GM06990 (cell line): ENCODE measurements around the gene ARHGEF17.
"Not testable (repeated sequence)": the region's sequence is repeated elsewhere in the genome, so short reads cannot be mapped to it uniquely, and the experiment has no call there.

ENCODE experiments used
- DNase-seq: peaks from one replicate; pipeline ENCODE4 v3.0.0-alpha.2; 2011; ENCODE audit not compliant: insufficient read length; ENCODE audit errors: extremely low read depth
- H3K27me3 ChIP-seq: replicated peaks from 2 replicates; pipeline ENCODE4 v1.6.0; 2011; ENCODE audit warnings: low read length; ENCODE audit not compliant: control insufficient read depth, insufficient read depth
- H3K36me3 ChIP-seq: 2 replicates; pipeline ENCODE4 v1.5.1; 2011; ENCODE audit warnings: low read length; ENCODE audit not compliant: control insufficient read depth, insufficient read depth
- H3K4me3 ChIP-seq: replicated peaks from 2 replicates; pipeline ENCODE4 v1.5.1; 2011; ENCODE audit warnings: low read depth, mild to moderate bottlenecking, control low read depth, low read length
- CTCF ChIP-seq: IDR thresholded peaks from 2 replicates; pipeline ENCODE4 v1.5.1; 2011; ENCODE audit warnings: low read length, control low read depth, mild to moderate bottlenecking, inconsistent platforms; ENCODE audit not compliant: insufficient read depth, poor library complexity, severe bottlenecking

The ARHGEF17 gene

GRCh38 chr11:73271936-73272679 lies 36.0 kb upstream of the ARHGEF17 start, which contains the start of gene P2RY6:
TSS of gene P2RY6 (plus strand) at chr11:73272338. CDS start at chr11:73296519, 24,181 bp downstream.
- TF ChIP-seq CTCF: no peak
- Histone ChIP-seq H3K27me3 (no peaks in the 10 kb centered on the region), H3K36me3 (no peaks in the 10 kb centered on the region), H3K4me3 (no peak within 1 kb of the TSS)
- no peak for DNase-seq

- Histone ChIP-seq H3K4me3 (no peak overlapping the region), H3K27me3 (no peaks in the 10 kb centered on the region), H3K36me3 (no peaks in the 10 kb centered on the region)
- DNase-seq: no peak
- TF ChIP-seq CTCF: no peak
Measured at GRCh38 chr11:73272680-73273038, 35.4 kb upstream of the ARHGEF17 start.

GRCh38 chr11:73273222-73273895 lies 34.7 kb upstream of the ARHGEF17 start:
- DNase-seq: no peak
- Histone ChIP-seq H3K36me3 (no peaks in the 10 kb centered on the region), H3K27me3 (no peaks in the 10 kb centered on the region), H3K4me3 (no peak overlapping the region)
- TF ChIP-seq CTCF: no peak

- not testable (repeated sequence) for H3K27me3 ChIP-seq, H3K36me3 ChIP-seq
Measured at GRCh38 chr11:73274191-73274590, 33.9 kb upstream of the ARHGEF17 start.

GRCh38 chr11:73274722-73275380 lies 33.2 kb upstream of the ARHGEF17 start:
- no peaks in the 10 kb centered on the region for H3K27me3 ChIP-seq
- no peak for TF ChIP-seq CTCF
- no peak for DNase-seq
- H3K4me3 ChIP-seq: no peak overlapping the region
- no peaks in the 10 kb centered on the region for H3K36me3 ChIP-seq

More at GRCh38 chr11:73274191-73274590, 33.9 kb upstream of the ARHGEF17 start:
- not testable (repeated sequence) for H3K4me3 ChIP-seq, DNase-seq

GRCh38 chr11:73275381-73275750 lies 32.7 kb upstream of the ARHGEF17 start:
- no peak for TF ChIP-seq CTCF
- no peaks in the 10 kb centered on the region for H3K27me3 ChIP-seq
- H3K4me3 ChIP-seq: no peak overlapping the region
- DNase-seq: no peak
- H3K36me3 ChIP-seq: no peaks in the 10 kb centered on the region
